ENCODE measurements around the gene FBXO40. TPM values are rescaled to one million over a fixed set of nuclear protein-coding genes. Genes with fewer than 3 reads are reported as not detected.

The FBXO40 gene
- total and polyA plus RNA-seq, 9 of the 15 experiments (the other 6 are each of a cell fraction or from before 2014, with no cell fraction given): 0.01 to 0.05 (median 0.04) TPM; not detected in 3

DNA sequence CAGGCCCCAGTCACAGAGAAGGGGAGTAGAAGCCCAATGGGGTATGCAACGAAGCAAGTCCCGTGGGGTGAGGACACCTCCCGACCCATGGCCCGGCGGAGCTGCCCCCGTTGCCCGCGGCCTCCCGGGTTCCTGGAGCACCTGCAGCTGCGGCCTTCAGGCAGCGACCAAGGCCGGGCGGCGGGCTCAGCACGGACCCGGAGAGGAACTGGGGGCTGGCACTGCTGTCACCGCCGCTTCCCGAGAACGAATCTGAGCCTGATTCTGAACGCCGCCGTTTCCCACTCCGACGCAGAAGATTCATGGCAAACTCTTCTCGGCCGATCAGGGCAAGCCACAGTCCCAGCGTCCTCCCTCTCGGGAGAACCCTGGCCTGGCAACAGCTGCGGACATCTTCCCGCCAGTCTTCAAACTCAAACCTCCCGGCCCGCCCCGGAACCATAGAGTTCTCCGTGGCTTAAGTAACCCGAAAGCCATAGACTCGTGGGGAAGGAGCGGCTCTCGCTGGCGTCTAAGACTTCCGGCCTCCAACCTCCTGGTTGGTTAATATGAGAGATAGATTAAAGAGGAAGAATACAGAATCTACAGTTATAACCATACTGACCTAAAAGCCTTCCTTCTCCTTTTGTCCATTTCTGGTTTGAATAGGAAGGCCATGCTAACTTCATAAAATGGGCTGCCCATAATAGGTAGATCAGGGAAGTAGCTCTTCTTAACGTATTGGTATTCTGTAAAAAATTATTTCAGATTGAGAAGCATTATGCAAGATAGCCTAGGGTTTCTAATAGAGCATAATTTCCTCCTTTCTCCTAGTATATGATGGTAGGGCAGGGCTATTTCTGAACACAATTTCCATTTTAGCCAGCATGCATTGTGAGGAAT is 47.4 kb upstream of the FBXO40 start, which contains the start of gene POLQ (continued):
- TF ChIP-seq ZNF584 (CRISPR knock-in tag; IDR thresholded peaks at IDR 0.05; ENCODE audit: low read depth) (no peak), SNRNP70 (optimal IDR thresholded peaks at IDR 0.05; ENCODE audit: low read depth, low read length) (no peak), SIRT6 (IDR thresholded peaks at IDR 0.05; ENCODE audit: low read depth, low read length) (no peak), GATAD2A (IDR thresholded peaks at IDR 0.05) (no peak), NONO (IDR thresholded peaks at IDR 0.05; ENCODE audit: low read depth in 2 of 2, low read length in 1 of 2) (no peak)
- TF ChIP-seq, protein P1, sequence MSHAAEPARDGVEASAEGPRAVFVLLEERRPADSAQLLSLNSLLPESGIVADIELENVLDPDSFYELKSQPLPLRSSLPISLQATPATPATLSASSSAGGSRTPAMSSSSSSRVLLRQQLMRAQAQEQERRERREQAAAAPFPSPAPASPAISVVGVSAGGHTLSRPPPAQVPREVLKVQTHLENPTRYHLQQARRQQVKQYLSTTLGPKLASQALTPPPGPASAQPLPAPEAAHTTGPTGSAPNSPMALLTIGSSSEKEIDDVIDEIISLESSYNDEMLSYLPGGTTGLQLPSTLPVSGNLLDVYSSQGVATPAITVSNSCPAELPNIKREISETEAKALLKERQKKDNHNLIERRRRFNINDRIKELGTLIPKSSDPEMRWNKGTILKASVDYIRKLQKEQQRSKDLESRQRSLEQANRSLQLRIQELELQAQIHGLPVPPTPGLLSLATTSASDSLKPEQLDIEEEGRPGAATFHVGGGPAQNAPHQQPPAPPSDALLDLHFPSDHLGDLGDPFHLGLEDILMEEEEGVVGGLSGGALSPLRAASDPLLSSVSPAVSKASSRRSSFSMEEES (CRISPR knock-in tag; IDR thresholded peaks at IDR 0.05): no peak
- TF ChIP-seq, protein P2, sequence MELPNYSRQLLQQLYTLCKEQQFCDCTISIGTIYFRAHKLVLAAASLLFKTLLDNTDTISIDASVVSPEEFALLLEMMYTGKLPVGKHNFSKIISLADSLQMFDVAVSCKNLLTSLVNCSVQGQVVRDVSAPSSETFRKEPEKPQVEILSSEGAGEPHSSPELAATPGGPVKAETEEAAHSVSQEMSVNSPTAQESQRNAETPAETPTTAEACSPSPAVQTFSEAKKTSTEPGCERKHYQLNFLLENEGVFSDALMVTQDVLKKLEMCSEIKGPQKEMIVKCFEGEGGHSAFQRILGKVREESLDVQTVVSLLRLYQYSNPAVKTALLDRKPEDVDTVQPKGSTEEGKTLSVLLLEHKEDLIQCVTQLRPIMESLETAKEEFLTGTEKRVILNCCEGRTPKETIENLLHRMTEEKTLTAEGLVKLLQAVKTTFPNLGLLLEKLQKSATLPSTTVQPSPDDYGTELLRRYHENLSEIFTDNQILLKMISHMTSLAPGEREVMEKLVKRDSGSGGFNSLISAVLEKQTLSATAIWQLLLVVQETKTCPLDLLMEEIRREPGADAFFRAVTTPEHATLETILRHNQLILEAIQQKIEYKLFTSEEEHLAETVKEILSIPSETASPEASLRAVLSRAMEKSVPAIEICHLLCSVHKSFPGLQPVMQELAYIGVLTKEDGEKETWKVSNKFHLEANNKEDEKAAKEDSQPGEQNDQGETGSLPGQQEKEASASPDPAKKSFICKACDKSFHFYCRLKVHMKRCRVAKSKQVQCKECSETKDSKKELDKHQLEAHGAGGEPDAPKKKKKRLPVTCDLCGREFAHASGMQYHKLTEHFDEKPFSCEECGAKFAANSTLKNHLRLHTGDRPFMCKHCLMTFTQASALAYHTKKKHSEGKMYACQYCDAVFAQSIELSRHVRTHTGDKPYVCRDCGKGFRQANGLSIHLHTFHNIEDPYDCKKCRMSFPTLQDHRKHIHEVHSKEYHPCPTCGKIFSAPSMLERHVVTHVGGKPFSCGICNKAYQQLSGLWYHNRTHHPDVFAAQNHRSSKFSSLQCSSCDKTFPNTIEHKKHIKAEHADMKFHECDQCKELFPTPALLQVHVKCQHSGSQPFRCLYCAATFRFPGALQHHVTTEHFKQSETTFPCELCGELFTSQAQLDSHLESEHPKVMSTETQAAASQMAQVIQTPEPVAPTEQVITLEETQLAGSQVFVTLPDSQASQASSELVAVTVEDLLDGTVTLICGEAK (IDR thresholded peaks at IDR 0.05): peak; percentile 89
- TF ChIP-seq, protein P2 (CRISPR knock-in tag; IDR thresholded peaks at IDR 0.05): no peak
